HFFc6 (cell line): ENCODE data around the gene CCDC70. TPM values are rescaled to one million over a fixed set of nuclear protein-coding genes. Genes with fewer than 3 reads are reported as not detected.
"Not testable (repeated sequence)": the region's sequence is repeated elsewhere in the genome, so short reads cannot be mapped to it uniquely, and the experiment has no call there.

ENCODE experiments used
- DNase-seq: peaks from one replicate; pipeline ENCODE4 v3.0.0-alpha.2; 2018
- H3K27ac Mint-ChIP-seq: 2 replicates; pipeline ENCODE4 v1.8.0; 2020; ENCODE audit warnings: mild to moderate bottlenecking, mixed read lengths
- H3K27me3 Mint-ChIP-seq: 2 replicates; pipeline ENCODE4 v1.8.0; 2021; ENCODE audit warnings: mild to moderate bottlenecking, moderate library complexity, mixed read lengths; ENCODE audit not compliant: insufficient read depth
- H3K36me3 Mint-ChIP-seq: 2 replicates; pipeline ENCODE4 v1.8.0; 2021; ENCODE audit warnings: low read depth, mixed read lengths
- H3K4me1 Mint-ChIP-seq: 2 replicates; pipeline ENCODE4 v1.8.0; 2020; ENCODE audit warnings: low read depth, mixed read lengths
- H3K4me3 Mint-ChIP-seq: 2 replicates; pipeline ENCODE4 v1.8.0; 2020; ENCODE audit warnings: mild to moderate bottlenecking, moderate library complexity, mixed read lengths
- H3K9me3 Mint-ChIP-seq: 2 replicates; pipeline ENCODE4 v1.8.0; 2020; ENCODE audit warnings: mild to moderate bottlenecking, mixed read lengths
- total RNA-seq, 6 experiments: library from RNA; stranded (reverse); fragmentation: NEBNext Ultra II Directional; extraction: Animal tissue kit (Norgen Biotek cat#: 25700); gene quantifications; 2 replicates in 1 of 6; 3 replicates in 5 of 6; pipeline ENCODE4 v1.2.3, GENCODE V29; 2021
- TF ChIP-seq, protein P1 (sequence below): fragments of 200-600 bp; sonication (generic); IDR thresholded peaks from 2 replicates; pipeline ENCODE4 v1.5.0; 2021; ENCODE audit warnings: antibody characterized with exemption, mild to moderate bottlenecking

CCDC70 gene
- total RNA-seq, 6 experiments from 2014 or later = not detected

DNA sequence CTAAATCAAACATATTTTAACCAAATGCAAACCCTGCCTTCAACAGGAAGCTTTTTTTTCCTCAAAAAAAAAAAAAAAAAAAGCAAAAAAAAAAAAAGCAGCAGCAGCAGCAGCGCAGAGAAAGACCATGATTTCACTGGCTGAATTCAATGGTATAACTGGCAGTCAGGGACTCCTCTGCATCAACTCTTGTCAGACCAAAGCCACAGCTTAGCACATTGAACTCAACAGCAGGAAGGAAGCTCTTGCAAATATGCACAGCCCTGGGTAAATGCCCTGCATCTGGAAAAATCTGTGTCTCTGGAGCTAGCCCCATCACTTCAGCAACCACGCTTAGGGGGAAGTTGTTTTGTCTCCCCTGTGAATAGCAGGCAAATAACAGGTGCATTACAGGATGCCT is 40.2 kb upstream of the CCDC70 start:
- Mint-ChIP-seq H3K4me1 (no peaks in the 10 kb centered on the region), H3K9me3 (no peaks in the 10 kb centered on the region), H3K27ac (no peak overlapping the region), H3K36me3 (no peaks in the 10 kb centered on the region), H3K4me3 (no peak overlapping the region), H3K27me3 (peaks cover 36% of the 10 kb centered on the region)
- DNase-seq = no peak
- TF ChIP-seq, protein P1, sequence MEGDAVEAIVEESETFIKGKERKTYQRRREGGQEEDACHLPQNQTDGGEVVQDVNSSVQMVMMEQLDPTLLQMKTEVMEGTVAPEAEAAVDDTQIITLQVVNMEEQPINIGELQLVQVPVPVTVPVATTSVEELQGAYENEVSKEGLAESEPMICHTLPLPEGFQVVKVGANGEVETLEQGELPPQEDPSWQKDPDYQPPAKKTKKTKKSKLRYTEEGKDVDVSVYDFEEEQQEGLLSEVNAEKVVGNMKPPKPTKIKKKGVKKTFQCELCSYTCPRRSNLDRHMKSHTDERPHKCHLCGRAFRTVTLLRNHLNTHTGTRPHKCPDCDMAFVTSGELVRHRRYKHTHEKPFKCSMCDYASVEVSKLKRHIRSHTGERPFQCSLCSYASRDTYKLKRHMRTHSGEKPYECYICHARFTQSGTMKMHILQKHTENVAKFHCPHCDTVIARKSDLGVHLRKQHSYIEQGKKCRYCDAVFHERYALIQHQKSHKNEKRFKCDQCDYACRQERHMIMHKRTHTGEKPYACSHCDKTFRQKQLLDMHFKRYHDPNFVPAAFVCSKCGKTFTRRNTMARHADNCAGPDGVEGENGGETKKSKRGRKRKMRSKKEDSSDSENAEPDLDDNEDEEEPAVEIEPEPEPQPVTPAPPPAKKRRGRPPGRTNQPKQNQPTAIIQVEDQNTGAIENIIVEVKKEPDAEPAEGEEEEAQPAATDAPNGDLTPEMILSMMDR = no peak

DNA sequence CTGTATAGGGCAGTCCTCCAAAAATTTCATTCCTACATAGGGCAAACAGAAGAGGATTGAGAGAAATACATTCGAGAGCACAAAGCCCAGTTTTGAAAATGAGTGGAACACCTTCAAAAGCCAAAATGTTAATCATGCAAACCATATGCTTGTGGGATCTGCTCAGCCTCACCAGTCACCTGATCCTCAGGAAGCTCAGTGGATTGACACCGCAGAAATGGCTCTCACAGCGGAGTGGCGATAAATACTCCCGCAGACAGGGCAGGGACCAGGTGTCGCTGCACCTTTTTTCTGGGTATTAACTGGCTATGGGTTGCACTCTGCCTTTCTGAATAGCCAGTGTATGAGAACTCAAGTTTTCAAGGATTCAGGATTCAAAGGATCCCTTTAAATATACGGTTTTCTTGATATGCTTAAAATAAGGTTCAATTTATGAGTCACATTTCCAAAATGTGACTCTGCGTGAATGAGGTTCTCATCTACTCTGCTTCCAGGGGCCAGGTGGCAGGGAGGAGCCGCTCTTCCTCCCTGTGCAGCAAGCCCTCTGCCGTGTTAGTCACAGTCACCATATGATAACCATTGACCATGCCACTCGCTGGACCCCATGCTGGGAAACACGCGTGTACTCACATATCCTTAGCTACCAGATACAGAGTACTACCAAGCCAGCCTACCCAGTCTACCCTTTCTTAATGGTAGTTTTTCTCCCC is 39.5 kb upstream of the CCDC70 start:
- Mint-ChIP-seq H3K36me3 (no peaks in the 10 kb centered on the region), H3K27ac (no peak overlapping the region), H3K4me3 (no peak overlapping the region), H3K27me3 (peaks cover 38% of the 10 kb centered on the region), H3K4me1 (no peaks in the 10 kb centered on the region), H3K9me3 (no peaks in the 10 kb centered on the region)
- TF ChIP-seq, protein P1 = no peak
- no peak for DNase-seq

DNA sequence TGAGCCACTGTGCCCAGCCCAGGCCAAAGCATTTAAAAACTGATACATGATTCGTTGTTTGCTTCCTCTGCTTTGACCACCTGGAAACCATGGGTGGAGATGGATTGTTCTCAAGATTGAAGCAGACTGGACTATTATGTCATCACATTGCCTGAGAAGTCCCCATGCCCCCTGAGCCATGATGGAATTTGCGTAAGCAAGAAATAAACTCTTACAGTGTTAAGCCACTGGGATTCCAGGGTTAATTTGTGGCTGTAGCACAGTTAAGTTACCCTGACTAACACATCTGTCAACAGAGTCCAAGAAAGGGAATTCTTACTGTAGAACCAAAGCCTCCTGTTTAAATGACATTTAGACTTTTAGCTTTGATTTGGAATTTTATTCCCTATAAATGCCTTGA is 38.4 kb upstream of the CCDC70 start:
- Mint-ChIP-seq H3K4me3 (no peak overlapping the region), H3K4me1 (no peaks in the 10 kb centered on the region), H3K27ac (no peak overlapping the region), H3K9me3 (no peaks in the 10 kb centered on the region), H3K36me3 (no peaks in the 10 kb centered on the region), H3K27me3 (peaks cover 36% of the 10 kb centered on the region)
- TF ChIP-seq, protein P1 = no peak
- no peak for DNase-seq

DNA sequence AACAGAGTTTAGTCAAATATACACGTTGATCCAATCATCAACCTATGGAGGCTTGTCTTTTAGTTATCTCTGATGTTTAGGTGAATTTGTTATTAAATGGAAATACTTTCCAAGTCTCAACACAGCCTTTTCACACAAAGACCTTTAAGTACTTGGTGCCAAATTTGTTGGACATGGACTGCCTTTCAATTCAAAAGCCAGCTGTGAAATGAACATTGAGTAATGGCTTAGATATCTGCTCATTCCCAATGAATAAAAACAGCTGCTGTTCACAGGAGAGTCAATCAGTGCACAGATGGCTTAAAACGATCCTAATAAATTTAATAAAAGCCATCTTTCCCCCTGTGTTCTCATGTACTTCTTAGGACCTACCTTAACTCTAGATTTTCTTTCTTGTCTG is 37.9 kb upstream of the CCDC70 start:
- DNase-seq = no peak
- Mint-ChIP-seq H3K4me3 (no peak overlapping the region), H3K27ac (no peak overlapping the region), H3K27me3 (peaks cover 38% of the 10 kb centered on the region), H3K9me3 (no peaks in the 10 kb centered on the region), H3K36me3 (no peaks in the 10 kb centered on the region), H3K4me1 (no peaks in the 10 kb centered on the region)
- TF ChIP-seq, protein P1 = no peak

DNA sequence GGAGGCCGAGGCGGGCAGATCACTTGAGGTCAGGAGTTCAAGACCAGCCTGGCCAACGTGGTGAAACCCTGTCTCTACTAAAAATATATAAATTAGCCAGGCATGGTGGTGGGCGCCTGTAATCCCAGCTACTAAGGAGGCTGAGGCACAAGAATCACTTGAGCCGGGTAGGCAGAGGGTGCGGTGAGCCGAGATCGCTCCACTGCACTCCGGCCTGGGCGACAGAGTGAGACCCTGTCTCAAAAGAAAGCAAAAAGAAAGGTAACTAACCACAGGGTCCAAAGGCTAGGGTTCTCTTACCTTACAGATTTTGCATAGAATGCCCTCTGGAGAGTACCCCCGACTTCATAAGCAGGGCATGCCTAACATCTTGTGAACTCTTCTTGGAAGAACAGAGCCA is 37.1 kb upstream of the CCDC70 start:
- DNase-seq, H3K9me3 Mint-ChIP-seq, H3K27ac Mint-ChIP-seq: not testable (repeated sequence)

DNA sequence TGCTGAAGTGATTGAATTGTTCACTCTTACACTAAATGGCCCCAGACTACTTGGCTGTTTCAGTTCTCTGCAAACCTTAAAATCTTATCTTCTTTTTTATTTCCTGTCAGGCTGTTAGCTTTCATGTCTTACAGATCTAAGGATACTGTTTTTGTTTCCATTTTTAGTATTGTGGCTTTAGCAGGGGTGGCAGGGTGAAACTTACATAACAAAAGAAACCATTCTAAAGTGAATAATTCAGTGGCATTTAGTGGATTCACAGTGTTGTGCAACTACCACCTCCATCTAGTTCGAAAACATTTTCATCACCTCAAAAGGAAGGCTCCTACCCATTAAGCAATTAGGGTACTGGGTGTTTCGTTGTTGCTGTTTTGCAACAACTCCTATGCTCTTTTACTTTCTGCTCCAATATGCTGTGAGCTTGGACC is 36.6 kb upstream of the CCDC70 start:
- Mint-ChIP-seq H3K4me3 (no peak overlapping the region), H3K27me3 (peaks cover 35% of the 10 kb centered on the region), H3K4me1 (no peaks in the 10 kb centered on the region), H3K27ac (no peak overlapping the region), H3K36me3 (no peaks in the 10 kb centered on the region), H3K9me3 (no peaks in the 10 kb centered on the region)
- DNase-seq = no peak
- TF ChIP-seq, protein P1 = no peak

More for the DNA sequence above, 37.1 kb upstream of the CCDC70 start:
- H3K27me3 Mint-ChIP-seq = peaks cover 34% of the 10 kb centered on the region
- H3K4me3 Mint-ChIP-seq, H3K4me1 Mint-ChIP-seq, H3K36me3 Mint-ChIP-seq: not testable (repeated sequence)
